Keratinocyte (primary cell): ENCODE data around the gene CCDC116.

Experiments used
- EZH2 ChIP-seq: IDR thresholded peaks from one replicate; pipeline ENCODE4 v1.6.1; 2012; ENCODE audit warnings: inconsistent platforms, mild to moderate bottlenecking, low read length, moderate library complexity
- TF ChIP-seq, protein P1 (sequence below), 3 experiments: IDR thresholded peaks in 1 of 3; conservative IDR thresholded peaks in 1 of 3; optimal IDR thresholded peaks in 1 of 3; 2 replicates in 2 of 3; 3 replicates in 1 of 3; pipeline versions ENCODE3 to v1.5.1; 2011; ENCODE audit warnings: low read length in 3 of 3, mild to moderate bottlenecking in 3 of 3, moderate library complexity in 2 of 3, control low read depth in 1 of 3, inconsistent platforms in 1 of 3; ENCODE audit not compliant: insufficient read depth in 2 of 3; ENCODE audit errors: extremely low read depth in 1 of 3

DNA sequence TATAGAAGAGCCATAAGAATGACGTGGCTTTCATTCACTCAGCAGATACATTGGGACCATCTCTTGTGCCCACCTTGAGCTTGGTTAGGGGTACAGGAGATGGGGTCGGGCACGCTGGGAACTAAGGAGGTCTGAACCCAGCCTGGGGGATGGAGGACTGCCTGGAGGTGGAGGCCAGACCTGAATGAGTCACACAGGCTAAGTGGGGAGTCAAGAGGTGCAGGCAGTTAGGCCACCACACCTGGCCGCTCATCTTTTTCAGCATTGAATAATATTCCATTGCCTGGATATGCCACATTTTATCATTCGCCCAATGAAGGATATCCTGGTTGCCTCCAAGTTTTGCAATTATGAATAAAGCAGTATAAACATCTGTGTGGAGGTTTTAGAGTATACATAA is 29.4 kb downstream of the CCDC116 start:
- TF ChIP-seq, protein P1, sequence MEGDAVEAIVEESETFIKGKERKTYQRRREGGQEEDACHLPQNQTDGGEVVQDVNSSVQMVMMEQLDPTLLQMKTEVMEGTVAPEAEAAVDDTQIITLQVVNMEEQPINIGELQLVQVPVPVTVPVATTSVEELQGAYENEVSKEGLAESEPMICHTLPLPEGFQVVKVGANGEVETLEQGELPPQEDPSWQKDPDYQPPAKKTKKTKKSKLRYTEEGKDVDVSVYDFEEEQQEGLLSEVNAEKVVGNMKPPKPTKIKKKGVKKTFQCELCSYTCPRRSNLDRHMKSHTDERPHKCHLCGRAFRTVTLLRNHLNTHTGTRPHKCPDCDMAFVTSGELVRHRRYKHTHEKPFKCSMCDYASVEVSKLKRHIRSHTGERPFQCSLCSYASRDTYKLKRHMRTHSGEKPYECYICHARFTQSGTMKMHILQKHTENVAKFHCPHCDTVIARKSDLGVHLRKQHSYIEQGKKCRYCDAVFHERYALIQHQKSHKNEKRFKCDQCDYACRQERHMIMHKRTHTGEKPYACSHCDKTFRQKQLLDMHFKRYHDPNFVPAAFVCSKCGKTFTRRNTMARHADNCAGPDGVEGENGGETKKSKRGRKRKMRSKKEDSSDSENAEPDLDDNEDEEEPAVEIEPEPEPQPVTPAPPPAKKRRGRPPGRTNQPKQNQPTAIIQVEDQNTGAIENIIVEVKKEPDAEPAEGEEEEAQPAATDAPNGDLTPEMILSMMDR (optimal IDR thresholded peaks at IDR 0.05 in 1 of 3, IDR thresholded peaks at IDR 0.05 in 1 of 3, conservative IDR thresholded peaks at IDR 0.05 in 1 of 3; ENCODE audit: extremely low read depth in 1 of 3, insufficient read depth in 2 of 3, low read length in 3 of 3), result no peak
- TF ChIP-seq EZH2, result no peak
